IMR-90 (cell line): ENCODE measurements around the gene FUBP1. TPM values are rescaled to one million over a fixed set of nuclear protein-coding genes. Genes with fewer than 3 reads are reported as not detected.

Experiments used
- ATAC-seq: fragments of 200-7000 bp; cut with Tn5 transposase; 2 replicates; pipeline ENCODE4 v1.9.1; 2020; ENCODE audit warnings: low read depth, mild to moderate bottlenecking, moderate library complexity
- BruUV-seq: library from RNA; stranded (reverse); fragments of 400-500 nt; replicated peaks from 2 replicates; lab custom pipeline; 2021; lab: Mats Ljungman, UMichigan
- CTCF ChIA-PET: fragments of 300-600 bp; formaldehyde crosslinking; extraction: SDS; loops from one replicate; lab custom pipeline; 2021; ENCODE audit warnings: antibody characterized with exemption; lab: Yijun Ruan, JAX
- POLR2A ChIA-PET: fragments of 300-600 bp; sonication (Branson Sonifier 250); formaldehyde crosslinking; loops from one replicate; lab custom pipeline; 2022; ENCODE audit warnings: antibody characterized with exemption; ENCODE audit not compliant: unreplicated experiment; lab: Charles Lee
- DNase-seq: peaks from one replicate; pipeline ENCODE4 v3.0.0; 2013
- H2AFZ ChIP-seq: replicated peaks from 2 replicates; pipeline ENCODE3; 2013; ENCODE audit warnings: low read length, mild to moderate bottlenecking; ENCODE audit not compliant: poor library complexity
- H2AK5ac ChIP-seq: 2 replicates; pipeline ENCODE4 v1.6.1; 2013; ENCODE audit warnings: low read depth, low read length, inconsistent platforms
- H2AK9ac ChIP-seq: replicated peaks from 2 replicates; pipeline ENCODE3; 2013; ENCODE audit warnings: mild to moderate bottlenecking, low read depth, low read length, moderate library complexity; ENCODE audit not compliant: poor library complexity
- H2BK120ac ChIP-seq: 2 replicates; pipeline ENCODE4 v1.6.1; 2013; ENCODE audit warnings: low read depth, low read length, inconsistent platforms
- H2BK15ac ChIP-seq: 3 replicates; pipeline ENCODE4 v1.6.1; 2013; ENCODE audit warnings: low read depth, low read length, inconsistent platforms
- H2BK20ac ChIP-seq: 2 replicates; pipeline ENCODE4 v1.6.1; 2013; ENCODE audit warnings: low read depth, mild to moderate bottlenecking, inconsistent platforms, low read length, moderate library complexity
- H2BK5ac ChIP-seq: 2 replicates; pipeline ENCODE4 v1.6.1; 2013; ENCODE audit warnings: mild to moderate bottlenecking, low read depth, low read length, inconsistent platforms; ENCODE audit not compliant: poor library complexity, severe bottlenecking
- H3K14ac ChIP-seq: replicated peaks from 2 replicates; pipeline ENCODE4 v1.6.1; 2013; ENCODE audit warnings: low read depth, low read length, inconsistent platforms
- H3K18ac ChIP-seq: 2 replicates; pipeline ENCODE4 v1.6.1; 2013; ENCODE audit warnings: low read depth, low read length, control low read depth
- H3K23ac ChIP-seq: 2 replicates; pipeline ENCODE4 v1.6.1; 2013; ENCODE audit warnings: low read depth, low read length, inconsistent platforms
- H3K27ac ChIP-seq: 2 replicates; pipeline ENCODE4 v1.5.1; 2013; ENCODE audit warnings: mild to moderate bottlenecking, control low read depth, low read length; ENCODE audit not compliant: insufficient read depth
- H3K27me3 ChIP-seq: 2 replicates; pipeline ENCODE4 v1.6.1; 2013; ENCODE audit warnings: low read length; ENCODE audit not compliant: control insufficient read depth, insufficient read depth
- H3K36me3 ChIP-seq: 2 replicates; pipeline ENCODE4 v1.6.1; 2013; ENCODE audit warnings: low read length, mixed read lengths; ENCODE audit not compliant: control insufficient read depth, insufficient read depth
- H3K4ac ChIP-seq: 2 replicates; pipeline ENCODE4 v1.6.1; 2013; ENCODE audit warnings: low read depth, low read length, inconsistent platforms
- H3K4me1 ChIP-seq: 2 replicates; pipeline ENCODE4 v1.6.1; 2013; ENCODE audit warnings: low read length, mixed read lengths; ENCODE audit not compliant: control insufficient read depth, insufficient read depth
- H3K4me2 ChIP-seq: 2 replicates; pipeline ENCODE4 v1.6.1; 2013; ENCODE audit warnings: low read depth, mild to moderate bottlenecking, control low read depth, low read length, moderate library complexity
- H3K4me3 ChIP-seq: 2 replicates; pipeline ENCODE4 v1.5.1; 2013; ENCODE audit warnings: low read depth, mild to moderate bottlenecking, control low read depth, low read length, moderate library complexity; ENCODE audit not compliant: insufficient read depth
- H3K56ac ChIP-seq: 2 replicates; pipeline ENCODE4 v1.6.1; 2013; ENCODE audit warnings: low read length, inconsistent platforms; ENCODE audit not compliant: insufficient read depth; ENCODE audit errors: extremely low read depth
- H3K79me1 ChIP-seq, 2 experiments: 2 replicates each; pipeline ENCODE4 v1.6.1; 2013; ENCODE audit warnings: low read length in 2 of 2, inconsistent platforms in 1 of 2, low read depth in 1 of 2
- H3K9ac ChIP-seq: 2 replicates; pipeline ENCODE4 v1.6.1; 2013; ENCODE audit warnings: low read depth, low read length, control low read depth
- H3K9me1 ChIP-seq: 2 replicates; pipeline ENCODE4 v1.6.1; 2013; ENCODE audit warnings: low read length, inconsistent platforms; ENCODE audit not compliant: insufficient read depth
- H3K9me3 ChIP-seq: 2 replicates; pipeline ENCODE4 v1.6.1; 2013; ENCODE audit warnings: low read length; ENCODE audit not compliant: control insufficient read depth, insufficient read depth
- H4K20me1 ChIP-seq: 2 replicates; pipeline ENCODE4 v1.6.1; 2013; ENCODE audit warnings: low read length, inconsistent platforms; ENCODE audit not compliant: insufficient read depth
- H4K5ac ChIP-seq: 2 replicates; pipeline ENCODE4 v1.6.1; 2013; ENCODE audit warnings: mild to moderate bottlenecking, low read depth, low read length, control low read depth
- H4K8ac ChIP-seq, 2 experiments: 2 replicates each; pipeline ENCODE4 v1.6.1; 2013; ENCODE audit warnings: low read depth in 2 of 2, low read length in 2 of 2, control low read depth in 1 of 2, inconsistent platforms in 1 of 2
- H4K91ac ChIP-seq: 2 replicates; pipeline ENCODE4 v1.6.1; 2013; ENCODE audit warnings: low read depth, low read length, inconsistent platforms; ENCODE audit not compliant: insufficient read depth
- BHLHE40 ChIP-seq: fragments of 150-350 bp; IDR thresholded peaks from 2 replicates; pipeline ENCODE4 v1.6.1; 2016; ENCODE audit warnings: mild to moderate bottlenecking, low read depth, low read length
- CHD1 ChIP-seq: IDR thresholded peaks from 2 replicates; pipeline ENCODE4 v1.6.1; 2012; ENCODE audit warnings: low read depth, low read length, improper control_type of control experiment
- ELK1 ChIP-seq: fragments of 150-350 bp; IDR thresholded peaks from 2 replicates; pipeline ENCODE4 v1.6.1; 2016; ENCODE audit warnings: low read depth, mild to moderate bottlenecking, low read length, moderate library complexity, borderline replicate concordance
- FOS ChIP-seq: fragments of 150-350 bp; IDR thresholded peaks from 2 replicates; pipeline ENCODE4 v1.6.1; 2016; ENCODE audit warnings: low read depth, low read length
- MAZ ChIP-seq: IDR thresholded peaks from 2 replicates; pipeline ENCODE4 v1.6.1; 2012; ENCODE audit warnings: low read depth, mild to moderate bottlenecking, low read length, improper control_type of control experiment, moderate library complexity, borderline replicate concordance
- MXI1 ChIP-seq: IDR thresholded peaks from 2 replicates; pipeline ENCODE4 v1.6.1; 2012; ENCODE audit warnings: low read depth, mild to moderate bottlenecking, low read length, moderate library complexity, borderline replicate concordance
- NFE2L2 ChIP-seq: fragments of 150-350 bp; IDR thresholded peaks from 2 replicates; pipeline ENCODE4 v1.6.1; 2016; ENCODE audit warnings: low read depth, mild to moderate bottlenecking, low read length
- POLR2A ChIP-seq: IDR thresholded peaks from 2 replicates; pipeline ENCODE4 v1.6.1; 2012; ENCODE audit warnings: mild to moderate bottlenecking, low read depth, low read length
- RAD21 ChIP-seq: IDR thresholded peaks from 2 replicates; pipeline ENCODE4 v1.6.1; 2012; ENCODE audit warnings: low read length, improper control_type of control experiment
- RCOR1 ChIP-seq: IDR thresholded peaks from 2 replicates; pipeline ENCODE4 v1.6.1; 2012; ENCODE audit warnings: mild to moderate bottlenecking, low read length, improper control_type of control experiment; ENCODE audit not compliant: insufficient replicate concordance
- RFX5 ChIP-seq: IDR thresholded peaks from 2 replicates; pipeline ENCODE4 v1.8.0; 2012; ENCODE audit warnings: low read depth, mild to moderate bottlenecking, low read length, moderate library complexity
- SMC3 ChIP-seq: fragments of 150-350 bp; IDR thresholded peaks from 2 replicates; pipeline ENCODE4 v1.6.1; 2016; ENCODE audit warnings: low read depth, mild to moderate bottlenecking, antibody characterized with exemption, low read length, moderate library complexity
- USF2 ChIP-seq: fragments of 150-350 bp; IDR thresholded peaks from 2 replicates; pipeline ENCODE4 v1.6.1; 2017; ENCODE audit warnings: mild to moderate bottlenecking, antibody characterized with exemption, low read length, low read depth
- dilution Hi-C: fragments of 300-500 bp; cut with HindIII; formaldehyde crosslinking; loops from one replicate; pipeline ENCODE4 v1.14.3; 2018; ENCODE audit warnings: low sequenced_read_pairs; ENCODE audit not compliant: unreplicated experiment
- in situ Hi-C: fragments of 300-500 bp; cut with MboI; formaldehyde crosslinking; loops from 3 replicates; pipeline ENCODE4 v1.14.3; 2019; ENCODE audit warnings: low sequenced_read_pairs, inconsistent platforms, mixed read lengths
- intact Hi-C: fragments of 100-400 bp; cut with micrococcal nuclease; formaldehyde crosslinking; loops from 2 replicates; pipeline ENCODE4 v1.10.0; 2022
- polyA plus RNA-seq, 3 experiments: library from polyadenylated mRNA; depleted of rRNA; stranded (reverse); fragments of >200 nt; gene quantifications; 2 replicates each; pipeline ENCODE4 v1.2.3, GENCODE V29; 2012; ENCODE audit warnings: low replicate concordance in 1 of 3
- total RNA-seq: library from RNA; depleted of rRNA; stranded (reverse); fragments of >200 nt; gene quantifications from 2 replicates; pipeline ENCODE4 v1.2.3, GENCODE V29; 2012

Gene FUBP1
- total and polyA plus RNA-seq, 2 of the 4 experiments (the other 2 are of a cell fraction), result 94.7 to 129 TPM

- H4K5ac ChIP-seq, result no peak overlapping the region
- no peak overlapping the region for H2BK20ac ChIP-seq
- BruUV-seq, result no TSS peak
- H2AK5ac ChIP-seq, result no peak overlapping the region
- H3K9me1 ChIP-seq, result peaks cover 3% of the 10 kb centered on the region; the same call in 1 of the 2 replicates
- TF ChIP-seq NFE2L2, result no peak
- no peak for TF ChIP-seq MXI1
- no peak for TF ChIP-seq MAZ
- no peak for TF ChIP-seq POLR2A
- no peak for TF ChIP-seq USF2
- no peak for TF ChIP-seq SMC3
- no peak for TF ChIP-seq CHD1
- TF ChIP-seq RAD21, result no peak
- TF ChIP-seq FOS, result no peak
- TF ChIP-seq RFX5, result no peak
- TF ChIP-seq BHLHE40, result no peak
- TF ChIP-seq RCOR1, result no peak
- no peak for TF ChIP-seq ELK1
- intact Hi-C loops, result no loop called here
- peaks cover 8% of the 10 kb centered on the region; the same call in 1 of the 2 replicates for H4K20me1 ChIP-seq
- H3K23ac ChIP-seq, result no peak overlapping the region
- no peak overlapping the region for H3K9ac ChIP-seq
- no peak overlapping the region for H3K56ac ChIP-seq
- H3K18ac ChIP-seq, result no peak overlapping the region
- H4K8ac ChIP-seq, result no peak overlapping the region
- DNase-seq, result no peak
- peaks cover 50% of the 10 kb centered on the region for H3K36me3 ChIP-seq
- CTCF ChIA-PET, result interaction anchor here (0.7 kb wide), 1 partner anchor 18 kb away, joined by 4 read pairs; no protein-coding TSS in a partner anchor
- no peak overlapping the region for H3K4ac ChIP-seq
- no peaks in the 10 kb centered on the region for H3K9me3 ChIP-seq
- H2AFZ ChIP-seq, result no peak overlapping the region
- POLR2A ChIA-PET, result no interaction called here
- H3K4me1 ChIP-seq, result no peaks in the 10 kb centered on the region
- in situ Hi-C loops, result no loop called here
- H4K91ac ChIP-seq, result no peak overlapping the region
- H3K4me3 ChIP-seq, result no peak overlapping the region
- no peak overlapping the region for H2BK5ac ChIP-seq
- ATAC-seq, result no peak
- no peak overlapping the region for H2BK15ac ChIP-seq
- H2BK120ac ChIP-seq, result no peak overlapping the region
- dilution Hi-C loops, result no loop called here
- H3K27ac ChIP-seq, result no peak overlapping the region
- H3K4me2 ChIP-seq, result no peak overlapping the region
- H3K27me3 ChIP-seq, result no peaks in the 10 kb centered on the region
- H2AK9ac ChIP-seq, result no peak overlapping the region
- H3K79me1 ChIP-seq, result peaks cover 11 to 31% of the 10 kb centered on the region in 2 experiments
- H3K14ac ChIP-seq, result no peak overlapping the region
Observed at GRCh38 chr1:77938651-77939050, 40.2 kb downstream of the FUBP1 start.
